Measurements from ENCODE around the gene SHC2. TPM values are rescaled to one million over a fixed set of nuclear protein-coding genes. Genes with fewer than 3 reads are reported as not detected.
A peak's percentile ranks its signal among the peaks of the same experiment; 100 is the strongest.
"Not testable (repeated sequence)": the region's sequence is repeated elsewhere in the genome, so short reads cannot be mapped to it uniquely, and the experiment has no call there.

Gene SHC2
- total and polyA plus RNA-seq, 8 donors, result 16.0 to 34.5 (median 20.2) TPM

DNA sequence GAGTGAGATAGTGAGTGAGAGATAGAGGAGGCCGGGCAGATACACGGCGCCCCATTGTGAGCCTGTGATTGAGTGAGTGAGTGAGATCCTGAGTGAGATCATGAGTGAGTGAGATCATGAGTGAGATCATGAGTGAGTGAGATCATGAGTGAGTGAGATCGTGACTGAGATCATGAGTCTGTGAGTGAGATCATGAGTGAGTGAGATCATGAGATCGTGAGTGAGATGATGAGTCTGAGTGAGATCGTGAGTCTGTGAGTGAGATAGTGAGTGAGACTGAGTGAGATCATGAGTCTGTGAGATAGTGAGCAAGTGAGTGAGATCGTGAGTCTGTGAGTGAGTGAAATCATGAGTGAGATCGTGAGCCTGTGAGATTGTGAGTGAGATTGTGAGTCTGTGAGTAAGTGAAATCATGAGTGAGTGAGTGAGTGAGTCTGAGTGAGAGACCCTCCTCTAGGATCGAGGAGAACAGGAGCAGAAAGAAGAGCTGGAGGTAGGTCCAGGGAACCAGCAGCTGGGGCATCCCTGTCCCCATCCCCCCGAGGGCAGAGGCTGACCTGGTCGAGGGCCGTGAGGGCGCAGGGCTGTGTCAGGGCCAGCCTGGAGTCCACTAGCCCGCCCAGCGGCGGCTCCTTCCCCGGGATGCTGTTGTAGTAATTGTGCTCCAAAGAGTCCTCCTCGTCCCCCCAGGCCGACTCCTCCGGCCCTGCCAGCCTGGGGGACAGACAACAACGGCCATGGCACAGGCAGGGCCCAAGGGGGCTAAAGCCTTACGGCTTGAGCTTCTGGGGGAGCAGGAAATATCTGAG, 26.5 kb downstream of the SHC2 start:
- no peak for ATAC-seq
- no peak overlapping the region for H3K4me3 ChIP-seq

DNA sequence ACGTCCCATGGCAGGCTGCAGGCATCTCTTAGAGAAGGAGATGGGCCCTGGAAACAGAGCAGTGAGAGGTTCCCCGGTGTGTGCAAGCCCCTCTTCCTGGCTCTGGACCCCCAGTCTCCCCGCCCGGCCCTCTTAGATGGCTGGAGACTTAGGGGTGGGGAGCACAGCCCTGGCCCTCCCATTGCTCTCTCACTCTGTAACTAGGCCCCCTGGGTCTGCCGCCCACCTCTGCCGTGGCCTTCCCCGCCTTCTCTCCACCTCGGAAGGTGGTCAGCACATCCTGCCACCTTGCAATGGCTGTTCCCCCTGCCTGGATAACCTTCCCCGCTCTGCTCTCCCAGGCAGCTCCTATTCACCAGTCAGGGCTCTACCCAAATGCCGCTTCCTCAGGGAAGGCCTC, 30.1 kb downstream of the SHC2 start:
- ATAC-seq, result no peak
- intact Hi-C loops (cut with DNase I), result no loop called here
- TF ChIP-seq, protein P1, sequence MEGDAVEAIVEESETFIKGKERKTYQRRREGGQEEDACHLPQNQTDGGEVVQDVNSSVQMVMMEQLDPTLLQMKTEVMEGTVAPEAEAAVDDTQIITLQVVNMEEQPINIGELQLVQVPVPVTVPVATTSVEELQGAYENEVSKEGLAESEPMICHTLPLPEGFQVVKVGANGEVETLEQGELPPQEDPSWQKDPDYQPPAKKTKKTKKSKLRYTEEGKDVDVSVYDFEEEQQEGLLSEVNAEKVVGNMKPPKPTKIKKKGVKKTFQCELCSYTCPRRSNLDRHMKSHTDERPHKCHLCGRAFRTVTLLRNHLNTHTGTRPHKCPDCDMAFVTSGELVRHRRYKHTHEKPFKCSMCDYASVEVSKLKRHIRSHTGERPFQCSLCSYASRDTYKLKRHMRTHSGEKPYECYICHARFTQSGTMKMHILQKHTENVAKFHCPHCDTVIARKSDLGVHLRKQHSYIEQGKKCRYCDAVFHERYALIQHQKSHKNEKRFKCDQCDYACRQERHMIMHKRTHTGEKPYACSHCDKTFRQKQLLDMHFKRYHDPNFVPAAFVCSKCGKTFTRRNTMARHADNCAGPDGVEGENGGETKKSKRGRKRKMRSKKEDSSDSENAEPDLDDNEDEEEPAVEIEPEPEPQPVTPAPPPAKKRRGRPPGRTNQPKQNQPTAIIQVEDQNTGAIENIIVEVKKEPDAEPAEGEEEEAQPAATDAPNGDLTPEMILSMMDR (IDR thresholded peaks at IDR 0.05), result no peak

More for the DNA sequence above, 26.5 kb downstream of the SHC2 start:
- DNase-seq, result peak in 1 of 4 donors; percentile 71
- TF ChIP-seq, protein P1 (IDR thresholded peaks at IDR 0.05), result no peak
- intact Hi-C loops (cut with DNase I), result no loop called here
- no peaks in the 10 kb centered on the region for H3K4me1 ChIP-seq
- H3K9me3 ChIP-seq, result peaks cover 0 to 2% of the 10 kb centered on the region in 2 donors
- H3K36me3 ChIP-seq, result no peaks in the 10 kb centered on the region
- no peak overlapping the region for H3K27ac ChIP-seq
- H3K27me3 ChIP-seq, result peaks cover 0 to 20% of the 10 kb centered on the region in 2 donors

DNA sequence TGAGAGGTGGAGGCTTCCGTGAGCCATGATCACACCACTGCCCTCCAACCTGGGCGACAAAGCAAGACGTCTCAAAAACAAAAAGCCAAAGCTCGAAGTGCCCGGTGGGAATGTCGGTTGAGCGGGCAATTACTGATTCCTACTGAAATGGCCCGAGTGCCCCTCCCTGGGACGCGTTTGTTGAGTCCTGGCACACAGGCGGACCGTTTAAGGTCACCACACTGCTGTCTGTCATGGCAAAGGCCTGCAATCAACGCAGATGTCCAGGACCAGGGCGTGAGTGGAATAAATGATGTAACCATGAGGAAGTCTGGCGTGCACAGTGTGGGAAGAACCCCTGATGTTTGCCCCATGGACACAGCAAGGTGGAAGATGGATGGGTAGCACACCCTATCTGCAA, 32.7 kb downstream of the SHC2 start:
- Histone ChIP-seq H3K4me3 (no peak overlapping the region), H3K27ac (no peak overlapping the region), H3K36me3 (no peaks in the 10 kb centered on the region), H3K9me3 (peaks cover 0 to 2% of the 10 kb centered on the region in 2 donors), H3K4me1 (no peaks in the 10 kb centered on the region), H3K27me3 (no peaks in the 10 kb centered on the region)
- TF ChIP-seq, protein P1 (IDR thresholded peaks at IDR 0.05), result no peak
- DNase-seq (peak in 1 of 4 donors; percentile 35), ATAC-seq (no peak)
- intact Hi-C loops (cut with DNase I), result no loop called here

More for the DNA sequence above, 30.1 kb downstream of the SHC2 start:
- Histone ChIP-seq H3K27ac (no peak overlapping the region), H3K4me3 (no peak overlapping the region), H3K9me3 (peaks cover 0 to 2% of the 10 kb centered on the region in 2 donors), H3K27me3 (no peaks in the 10 kb centered on the region), H3K36me3 (no peaks in the 10 kb centered on the region), H3K4me1 (no peaks in the 10 kb centered on the region)
- peak in 1 of 4 donors; percentile 53 for DNase-seq

DNA sequence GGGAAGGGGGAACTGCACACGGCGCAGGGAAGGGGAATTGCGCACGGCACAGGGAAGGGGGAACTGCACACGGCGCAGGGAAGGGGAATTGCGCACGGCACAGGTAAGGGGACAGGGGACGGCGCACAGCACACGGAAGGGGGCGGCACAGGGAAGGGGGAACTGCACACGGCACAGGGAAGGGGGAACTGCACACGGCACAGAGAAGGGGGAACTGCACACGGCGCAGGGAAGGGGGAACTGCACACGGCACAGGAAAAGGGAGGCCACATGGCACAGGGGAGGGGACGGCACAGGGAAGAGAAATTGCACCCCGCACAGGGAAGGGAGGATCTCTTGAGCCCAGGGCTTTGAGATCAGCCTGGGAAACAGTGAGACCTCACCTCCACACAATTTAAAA, 33.2 kb downstream of the SHC2 start:
- H3K36me3 ChIP-seq; H3K27ac ChIP-seq; H3K9me3 ChIP-seq; intact Hi-C loops (cut with DNase I); ATAC-seq; H3K4me1 ChIP-seq; H3K27me3 ChIP-seq; H3K4me3 ChIP-seq; DNase-seq: not testable (repeated sequence)

DNA sequence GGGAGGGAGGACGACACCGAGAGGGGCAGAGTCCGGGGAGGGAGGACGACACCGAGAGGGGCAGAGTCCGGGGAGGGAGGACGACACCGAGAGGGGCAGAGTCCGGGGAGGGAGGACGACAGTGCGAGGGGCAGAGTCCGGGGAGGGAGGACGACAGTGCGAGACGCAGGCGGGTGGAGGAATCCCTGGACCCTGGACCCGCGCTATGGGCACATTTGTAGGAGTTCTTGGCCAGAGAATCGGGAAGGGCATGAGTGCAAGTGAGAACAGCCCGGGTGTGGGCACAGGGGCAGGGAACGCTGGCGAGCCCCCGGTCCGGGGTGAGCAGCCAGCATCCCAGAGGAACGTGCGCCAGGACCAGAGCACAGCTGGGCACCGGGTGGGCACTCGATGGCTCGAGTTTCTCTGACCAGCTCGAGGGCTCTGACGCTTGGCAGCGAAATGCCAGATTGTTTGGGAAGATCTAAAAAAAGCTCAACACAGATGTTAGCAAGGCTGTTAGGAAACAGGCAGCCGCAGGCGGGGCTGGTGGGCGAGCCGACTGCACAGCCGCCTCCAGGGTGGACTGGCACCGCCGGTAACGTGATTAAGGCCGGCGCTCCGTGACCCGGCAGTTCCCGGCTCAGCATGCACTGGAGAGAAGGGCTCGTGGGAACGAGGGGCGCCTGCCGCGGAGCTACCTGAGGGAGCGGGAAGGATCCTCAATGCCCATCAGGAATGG, 33.9 kb downstream of the SHC2 start:
- DNase-seq (peak in 1 of 4 donors; percentile 79), ATAC-seq (no peak)
- H3K27me3 ChIP-seq, result no peaks in the 10 kb centered on the region
- H3K4me3 ChIP-seq, result no peak overlapping the region
- TF ChIP-seq, protein P1 (IDR thresholded peaks at IDR 0.05), result no peak
- H3K27ac ChIP-seq, result no peak overlapping the region
- no peaks in the 10 kb centered on the region for H3K36me3 ChIP-seq
- peaks cover 0 to 2% of the 10 kb centered on the region in 2 donors for H3K9me3 ChIP-seq
- no peaks in the 10 kb centered on the region for H3K4me1 ChIP-seq
- intact Hi-C loops (cut with DNase I), result no loop called here
